Measurements from ENCODE around the gene CEP112.
"Not testable (repeated sequence)": the region's sequence is repeated elsewhere in the genome, so short reads cannot be mapped to it uniquely, and the experiment has no call there.

The CEP112 gene

DNA sequence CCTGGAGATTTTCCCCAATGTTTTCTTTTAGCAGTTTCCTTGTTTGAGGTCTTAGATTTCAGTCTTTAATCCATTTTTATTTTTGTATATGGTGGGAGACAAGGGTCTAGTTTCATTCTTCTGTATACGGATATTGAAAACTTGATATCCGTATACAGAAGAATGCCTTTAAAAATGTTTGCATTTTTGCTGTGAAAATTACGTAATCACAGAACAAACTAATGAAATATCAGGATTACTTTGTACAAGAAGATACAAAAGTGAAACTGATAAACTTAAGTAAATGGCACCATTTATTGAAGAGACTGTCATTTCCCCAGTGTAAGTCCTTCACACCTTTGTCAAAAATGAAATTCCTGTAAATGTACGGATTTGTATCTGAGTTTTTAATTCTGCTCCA lies 13.3 kb downstream of the CEP112 start:
- no peak for DNase-seq (ENCODE audit: low read depth, low spot score)
- H3K36me3 ChIP-seq (ENCODE audit: control insufficient read depth, insufficient read depth, low read length): no peaks in the 10 kb centered on the region
- no CpG with 5 or more reads among the region's 4 CpGs for WGBS (ENCODE audit: insufficient coverage, insufficient read length)
- H3K4me1 ChIP-seq (ENCODE audit: control insufficient read depth, insufficient read depth, low read length): no peaks in the 10 kb centered on the region
- H3K9me3 ChIP-seq (ENCODE audit: control insufficient read depth, insufficient read depth, low read length): no peaks in the 10 kb centered on the region
- H3K4me3 ChIP-seq (ENCODE audit: low read length): no peak overlapping the region
- no peaks in the 10 kb centered on the region for H3K27me3 ChIP-seq (ENCODE audit: control insufficient read depth, insufficient read depth, low read length)
- no peak overlapping the region for H3K27ac ChIP-seq (ENCODE audit: low read length)

GRCh38 chr17:66177048-66177447 lies 14.9 kb downstream of the CEP112 start:
- H3K36me3 ChIP-seq (ENCODE audit: control insufficient read depth, insufficient read depth, low read length): no peaks in the 10 kb centered on the region
- no peak for DNase-seq (ENCODE audit: low read depth, low spot score)
- no peaks in the 10 kb centered on the region for H3K9me3 ChIP-seq (ENCODE audit: control insufficient read depth, insufficient read depth, low read length)
- no peak overlapping the region for H3K4me3 ChIP-seq (ENCODE audit: low read length)
- no peak overlapping the region for H3K27ac ChIP-seq (ENCODE audit: low read length)
- H3K4me1 ChIP-seq (ENCODE audit: control insufficient read depth, insufficient read depth, low read length): no peaks in the 10 kb centered on the region
- no peaks in the 10 kb centered on the region for H3K27me3 ChIP-seq (ENCODE audit: control insufficient read depth, insufficient read depth, low read length)

DNA sequence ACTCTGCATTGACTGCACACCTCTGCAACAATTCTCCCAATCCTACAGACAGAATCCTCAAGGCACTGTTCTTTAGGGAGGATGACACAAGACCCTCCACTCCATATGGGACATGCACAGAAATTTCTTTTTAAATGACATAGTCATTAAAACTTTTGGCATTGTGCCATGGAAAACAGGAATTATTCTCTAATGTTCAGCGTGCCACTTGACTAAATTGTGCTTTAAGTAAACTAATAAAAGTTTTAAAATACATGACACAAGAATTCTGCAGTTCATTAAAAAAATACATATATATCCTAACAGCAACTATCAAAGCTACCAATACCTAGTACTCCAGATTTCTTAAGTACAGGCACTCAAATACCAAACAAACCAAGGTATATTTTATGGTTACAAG lies 16.0 kb downstream of the CEP112 start:
- Histone ChIP-seq H3K27ac (ENCODE audit: low read length) (no peak overlapping the region), H3K9me3 (ENCODE audit: control insufficient read depth, insufficient read depth, low read length) (no peaks in the 10 kb centered on the region), H3K27me3 (ENCODE audit: control insufficient read depth, insufficient read depth, low read length) (no peaks in the 10 kb centered on the region), H3K4me3 (ENCODE audit: low read length) (no peak overlapping the region), H3K36me3 (ENCODE audit: control insufficient read depth, insufficient read depth, low read length) (no peaks in the 10 kb centered on the region), H3K4me1 (ENCODE audit: control insufficient read depth, insufficient read depth, low read length) (no peaks in the 10 kb centered on the region)
- WGBS (ENCODE audit: insufficient coverage, insufficient read length): no CpG with 5 or more reads among the region's 1 CpG
- DNase-seq (ENCODE audit: low read depth, low spot score): no peak

DNA sequence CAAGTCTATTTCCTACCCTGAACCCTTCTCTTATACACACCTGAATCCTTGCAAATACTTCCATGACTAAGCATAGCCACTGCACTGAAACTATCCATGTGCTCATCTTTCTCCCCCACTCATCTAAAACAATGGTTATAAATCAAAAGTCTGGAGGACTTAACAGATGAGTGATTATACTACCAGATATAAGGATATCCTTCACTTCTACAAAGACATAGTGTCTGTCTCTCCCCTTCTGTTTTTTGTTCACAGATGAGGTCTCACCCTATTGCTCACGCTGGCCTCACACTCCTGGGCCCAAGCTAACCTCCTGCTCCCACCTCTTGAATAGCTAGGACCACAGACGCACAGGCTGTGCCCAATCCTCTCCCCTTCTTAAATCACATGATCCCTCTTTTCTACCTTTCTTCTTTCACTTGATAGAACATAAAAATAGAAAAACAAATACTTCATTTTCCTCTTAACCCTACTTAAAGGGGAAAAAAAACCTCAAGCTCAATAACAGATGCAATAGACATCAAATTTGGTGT lies 19.2 kb downstream of the CEP112 start:
- H3K27ac ChIP-seq (ENCODE audit: low read length): no peak overlapping the region
- no peaks in the 10 kb centered on the region for H3K4me1 ChIP-seq (ENCODE audit: control insufficient read depth, insufficient read depth, low read length)
- no peak for DNase-seq (ENCODE audit: low read depth, low spot score)
- no peaks in the 10 kb centered on the region for H3K9me3 ChIP-seq (ENCODE audit: control insufficient read depth, insufficient read depth, low read length)
- no peaks in the 10 kb centered on the region for H3K27me3 ChIP-seq (ENCODE audit: control insufficient read depth, insufficient read depth, low read length)
- H3K4me3 ChIP-seq (ENCODE audit: low read length): no peak overlapping the region
- WGBS (ENCODE audit: insufficient coverage, insufficient read length): no CpG with 5 or more reads among the region's 2 CpGs
- no peaks in the 10 kb centered on the region for H3K36me3 ChIP-seq (ENCODE audit: control insufficient read depth, insufficient read depth, low read length)

DNA sequence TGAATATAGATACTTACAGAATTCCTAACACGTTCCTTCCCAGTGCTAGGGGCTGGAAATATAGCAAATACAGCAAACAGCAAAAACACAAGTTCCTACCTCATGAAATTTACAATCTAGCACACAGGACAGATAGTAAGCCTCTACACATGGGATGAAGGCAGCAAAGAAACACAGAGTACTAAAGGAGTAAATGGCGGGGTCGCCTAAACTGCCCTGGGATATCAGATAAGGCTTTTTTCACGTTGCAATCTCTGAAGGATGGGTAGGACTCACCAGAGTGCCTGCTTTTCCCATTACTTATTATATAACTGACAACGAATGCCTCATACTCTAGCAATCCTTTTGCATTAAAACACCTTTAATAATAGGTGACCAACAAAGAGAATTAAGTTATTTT lies 19.8 kb downstream of the CEP112 start:
- Histone ChIP-seq H3K4me3 (ENCODE audit: low read length) (no peak overlapping the region), H3K27me3 (ENCODE audit: control insufficient read depth, insufficient read depth, low read length) (no peaks in the 10 kb centered on the region), H3K9me3 (ENCODE audit: control insufficient read depth, insufficient read depth, low read length) (no peaks in the 10 kb centered on the region), H3K36me3 (ENCODE audit: control insufficient read depth, insufficient read depth, low read length) (no peaks in the 10 kb centered on the region), H3K4me1 (ENCODE audit: control insufficient read depth, insufficient read depth, low read length) (no peaks in the 10 kb centered on the region), H3K27ac (ENCODE audit: low read length) (no peak overlapping the region)
- no CpG with 5 or more reads among the region's 5 CpGs for WGBS (ENCODE audit: insufficient coverage, insufficient read length)
- DNase-seq (ENCODE audit: low read depth, low spot score): no peak

- H3K4me3 ChIP-seq (ENCODE audit: low read length): no peak overlapping the region
- no peaks in the 10 kb centered on the region for H3K4me1 ChIP-seq (ENCODE audit: control insufficient read depth, insufficient read depth, low read length)
- no peak for DNase-seq (ENCODE audit: low read depth, low spot score)
- no CpG with 5 or more reads among the region's 3 CpGs for WGBS (ENCODE audit: insufficient coverage, insufficient read length)
- no peak overlapping the region for H3K27ac ChIP-seq (ENCODE audit: low read length)
- H3K36me3 ChIP-seq (ENCODE audit: control insufficient read depth, insufficient read depth, low read length): no peaks in the 10 kb centered on the region
- no peaks in the 10 kb centered on the region for H3K9me3 ChIP-seq (ENCODE audit: control insufficient read depth, insufficient read depth, low read length)
- H3K27me3 ChIP-seq (ENCODE audit: control insufficient read depth, insufficient read depth, low read length): no peaks in the 10 kb centered on the region
Measured at GRCh38 chr17:66171692-66172091, 20.2 kb downstream of the CEP112 start.

DNA sequence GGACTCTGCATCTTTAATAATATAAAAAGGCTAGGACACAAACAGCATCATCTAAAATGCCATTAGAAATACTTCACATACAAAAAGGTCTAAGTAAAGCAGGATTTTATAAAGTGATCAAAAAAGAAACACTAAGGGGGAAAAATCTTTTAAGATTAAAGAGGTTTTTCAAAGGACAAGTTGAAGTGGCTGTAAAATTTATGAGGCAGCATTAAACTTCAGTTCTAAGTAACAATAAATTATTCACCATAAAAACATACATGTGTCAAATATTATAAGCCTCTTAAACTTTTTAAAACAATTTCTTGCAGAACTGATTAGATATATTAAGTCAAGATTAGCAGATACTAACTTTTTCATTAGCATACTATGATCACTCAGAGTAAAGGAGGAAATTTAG lies 20.8 kb downstream of the CEP112 start:
- Histone ChIP-seq H3K4me3 (ENCODE audit: low read length) (no peak overlapping the region), H3K9me3 (ENCODE audit: control insufficient read depth, insufficient read depth, low read length) (no peaks in the 10 kb centered on the region), H3K4me1 (ENCODE audit: control insufficient read depth, insufficient read depth, low read length) (no peaks in the 10 kb centered on the region), H3K27ac (ENCODE audit: low read length) (no peak overlapping the region), H3K36me3 (ENCODE audit: control insufficient read depth, insufficient read depth, low read length) (no peaks in the 10 kb centered on the region), H3K27me3 (ENCODE audit: control insufficient read depth, insufficient read depth, low read length) (no peaks in the 10 kb centered on the region)
- DNase-seq (ENCODE audit: low read depth, low spot score): no peak

DNA sequence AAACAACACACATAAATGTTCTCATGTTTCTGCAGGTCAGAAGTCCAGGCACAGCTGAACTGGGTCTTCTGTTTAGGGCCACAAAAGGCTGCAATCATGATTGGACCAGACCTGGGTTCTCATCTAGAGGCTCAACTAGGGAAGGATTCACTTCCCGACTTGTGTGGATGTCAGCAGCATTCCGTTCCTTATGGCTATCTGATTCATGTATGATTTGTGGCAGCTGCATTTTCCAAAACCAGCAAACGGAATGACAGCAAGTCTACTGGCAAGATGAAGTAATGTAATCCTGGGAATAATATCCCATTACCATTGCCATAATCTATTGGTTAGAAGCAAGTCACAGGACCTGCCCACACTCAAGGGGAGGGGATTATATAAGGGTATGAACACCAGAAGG lies 22.1 kb downstream of the CEP112 start:
- no peaks in the 10 kb centered on the region for H3K36me3 ChIP-seq (ENCODE audit: control insufficient read depth, insufficient read depth, low read length)
- WGBS (ENCODE audit: insufficient coverage, insufficient read length): no CpG with 5 or more reads among the region's 3 CpGs
- no peak overlapping the region for H3K4me3 ChIP-seq (ENCODE audit: low read length)
- H3K27me3 ChIP-seq (ENCODE audit: control insufficient read depth, insufficient read depth, low read length): no peaks in the 10 kb centered on the region
- no peaks in the 10 kb centered on the region for H3K4me1 ChIP-seq (ENCODE audit: control insufficient read depth, insufficient read depth, low read length)
- H3K9me3 ChIP-seq (ENCODE audit: control insufficient read depth, insufficient read depth, low read length): no peaks in the 10 kb centered on the region
- DNase-seq (ENCODE audit: low read depth, low spot score): no peak
- no peak overlapping the region for H3K27ac ChIP-seq (ENCODE audit: low read length)

DNA sequence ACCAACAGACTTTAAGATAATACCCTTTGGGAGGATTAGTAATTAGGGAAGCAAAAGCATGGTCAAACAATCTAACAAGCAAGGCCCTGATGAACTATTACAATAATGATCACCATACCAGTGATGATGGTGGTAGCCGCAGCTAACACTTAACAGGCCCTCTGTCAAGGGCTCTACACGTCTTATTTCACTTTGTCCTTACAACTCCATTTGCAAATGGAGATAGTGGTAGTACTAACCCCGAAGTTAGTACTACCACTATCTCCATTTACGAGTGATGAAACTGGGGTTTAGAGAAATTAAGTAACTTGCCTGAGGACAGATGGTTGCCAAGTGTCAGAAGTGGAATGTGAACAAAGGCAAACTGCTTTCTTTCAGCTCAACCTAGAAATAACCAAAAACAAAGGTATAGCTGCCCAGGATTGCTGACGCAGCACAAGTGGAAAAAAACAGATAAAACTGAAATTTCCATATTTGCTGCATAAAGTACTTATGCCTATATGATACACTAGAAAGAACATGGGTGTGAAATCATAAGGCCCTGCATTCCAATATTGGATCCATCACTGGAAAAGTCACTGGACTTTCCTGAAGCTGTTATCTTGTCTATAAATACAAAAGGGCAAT lies 24.6 kb downstream of the CEP112 start:
- Histone ChIP-seq H3K36me3 (ENCODE audit: control insufficient read depth, insufficient read depth, low read length) (no peaks in the 10 kb centered on the region), H3K4me1 (ENCODE audit: control insufficient read depth, insufficient read depth, low read length) (no peaks in the 10 kb centered on the region), H3K27ac (ENCODE audit: low read length) (no peak overlapping the region), H3K9me3 (ENCODE audit: control insufficient read depth, insufficient read depth, low read length) (no peaks in the 10 kb centered on the region), H3K27me3 (ENCODE audit: control insufficient read depth, insufficient read depth, low read length) (no peaks in the 10 kb centered on the region), H3K4me3 (ENCODE audit: low read length) (no peak overlapping the region)
- no CpG with 5 or more reads among the region's 5 CpGs for WGBS (ENCODE audit: insufficient coverage, insufficient read length)
- no peak for DNase-seq (ENCODE audit: low read depth, low spot score)

- DNase-seq (ENCODE audit: low read depth, low spot score): peak; percentile 2
Measured at GRCh38 chr17:66165537-66166123, 26.3 kb downstream of the CEP112 start.

GRCh38 chr17:66155055-66155454 lies 36.9 kb downstream of the CEP112 start:
- not testable (repeated sequence) for H3K27me3 ChIP-seq (ENCODE audit: control insufficient read depth, insufficient read depth, low read length); H3K4me1 ChIP-seq (ENCODE audit: control insufficient read depth, insufficient read depth, low read length); H3K9me3 ChIP-seq (ENCODE audit: control insufficient read depth, insufficient read depth, low read length); H3K27ac ChIP-seq (ENCODE audit: low read length); H3K4me3 ChIP-seq (ENCODE audit: low read length); DNase-seq (ENCODE audit: low read depth, low spot score); H3K36me3 ChIP-seq (ENCODE audit: control insufficient read depth, insufficient read depth, low read length)
- no CpG with 5 or more reads among the region's 4 CpGs for WGBS (ENCODE audit: insufficient coverage, insufficient read length)

More at GRCh38 chr17:66165537-66166123, 26.3 kb downstream of the CEP112 start:
- no peak overlapping the region for H3K4me3 ChIP-seq (ENCODE audit: low read length)
- no peaks in the 10 kb centered on the region for H3K9me3 ChIP-seq (ENCODE audit: control insufficient read depth, insufficient read depth, low read length)
- H3K27me3 ChIP-seq (ENCODE audit: control insufficient read depth, insufficient read depth, low read length): no peaks in the 10 kb centered on the region
- H3K27ac ChIP-seq (ENCODE audit: low read length): no peak overlapping the region
- H3K4me1 ChIP-seq (ENCODE audit: control insufficient read depth, insufficient read depth, low read length): no peaks in the 10 kb centered on the region
- no peaks in the 10 kb centered on the region for H3K36me3 ChIP-seq (ENCODE audit: control insufficient read depth, insufficient read depth, low read length)
